Ishikawa (cell line): ENCODE data around the gene RNF144B.

Experiments
- CREB1 ChIP-seq: IDR thresholded peaks from 2 replicates; pipeline ENCODE4 v1.6.1; 2012; ENCODE audit warnings: low read depth
- EGR1 ChIP-seq: IDR thresholded peaks from 2 replicates; pipeline ENCODE4 v1.6.1; 2012
- EP300 ChIP-seq: IDR thresholded peaks from 2 replicates; pipeline ENCODE4 v1.6.1; 2012; ENCODE audit warnings: borderline replicate concordance
- MAX ChIP-seq: IDR thresholded peaks from 2 replicates; pipeline ENCODE4 v1.6.1; 2012
- REST ChIP-seq: IDR thresholded peaks from 2 replicates; pipeline ENCODE4 v1.6.1; 2012; ENCODE audit warnings: low read depth, mild to moderate bottlenecking
- TAF1 ChIP-seq: IDR thresholded peaks from 2 replicates; pipeline ENCODE4 v1.6.1; 2012; ENCODE audit warnings: low read depth, mild to moderate bottlenecking
- TEAD4 ChIP-seq: IDR thresholded peaks from 2 replicates; pipeline ENCODE4 v1.6.1; 2012
- USF1 ChIP-seq: IDR thresholded peaks from 2 replicates; pipeline ENCODE4 v1.6.1; 2012
- YY1 ChIP-seq: IDR thresholded peaks from 2 replicates; pipeline ENCODE4 v1.6.1; 2012; ENCODE audit warnings: low read depth

- TF ChIP-seq EGR1 (no peak), TEAD4 (no peak), CREB1 (no peak), YY1 (no peak), REST (no peak), USF1 (no peak), MAX (no peak), TAF1 (no peak), EP300 (no peak)
Observed at GRCh38 chr6:18415671-18416340, 28.7 kb downstream of the RNF144B start.
